MM.1S (cell line): ENCODE results near the gene LBHD2.

ENCODE experiments used
- CTCF ChIP-seq: fragments of 300-600 bp; sonication (generic); IDR thresholded peaks from 2 replicates; pipeline ENCODE4 v1.5.1; 2016; ENCODE audit warnings: antibody characterized with exemption, low read length, mixed read lengths
- EZH2phosphoT487 ChIP-seq: fragments of 300-600 bp; sonication (generic); IDR thresholded peaks from 2 replicates; pipeline ENCODE4 v1.6.1; 2018; ENCODE audit warnings: antibody characterized with exemption, low read length

- TF ChIP-seq CTCF: no peak
- no peak for TF ChIP-seq EZH2phosphoT487
Observed at GRCh38 chr14:103102689-103103260, 18.8 kb downstream of the LBHD2 start.
